Stomach (tissue), 9 donors: ENCODE results near the gene NRG3. TPM values are rescaled to one million over a fixed set of nuclear protein-coding genes. Genes with fewer than 3 reads are reported as not detected.

ENCODE experiments used
- DNase-seq, 2 donors: peaks; one replicate each; pipeline versions ENCODE4 v3.0.0 to v3.0.0-alpha.2; 2013 to 2019
- H3K27ac ChIP-seq, 5 donors: fragments of 200-600 bp in 4 of 5; sonication (generic) in 4 of 5; one replicate each; pipeline ENCODE4 v1.5.1; 2013 to 2019; ENCODE audit warnings: mild to moderate bottlenecking in 1 of 5, moderate library complexity in 1 of 5
- H3K27me3 ChIP-seq, 3 donors: fragments of 200-600 bp; sonication (generic); one replicate each; pipeline ENCODE4 v1.5.1; 2017 to 2019; ENCODE audit warnings: mixed run types in 1 of 3
- H3K36me3 ChIP-seq, 4 donors: fragments of 200-600 bp; sonication (generic); 1 replicate in 3 of 4; 2 replicates in 1 of 4; pipeline ENCODE4 v1.5.1; 2016 to 2019
- H3K4me1 ChIP-seq, 4 donors: fragments of 200-600 bp; sonication (generic); one replicate each; pipeline ENCODE4 v1.5.1; 2016 to 2019
- H3K4me3 ChIP-seq, 4 donors: fragments of 200-600 bp; sonication (generic) in 3 of 4; one replicate each; pipeline ENCODE4 v1.5.1; 2016 to 2019; ENCODE audit warnings: mild to moderate bottlenecking in 1 of 4
- H3K9me3 ChIP-seq, 4 donors: fragments of 200-600 bp; sonication (generic); one replicate each; pipeline ENCODE4 v1.5.1; 2016 to 2019
- EP300 ChIP-seq: sonication (generic); formaldehyde crosslinking; IDR thresholded peaks from one replicate; pipeline ENCODE4 v1.6.1; 2017; ENCODE audit warnings: antibody characterized with exemption
- POLR2A ChIP-seq, 4 donors: fragments of 450-650 bp; IDR thresholded peaks; one replicate each; pipeline ENCODE4 v1.6.1; 2016; ENCODE audit warnings: antibody characterized with exemption in 4 of 4, control low read depth in 2 of 4, mild to moderate bottlenecking in 1 of 4, moderate library complexity in 1 of 4
- POLR2AphosphoS5 ChIP-seq, 3 donors: sonication (generic); formaldehyde crosslinking; IDR thresholded peaks; one replicate each; pipeline ENCODE4 v1.6.1; 2016; ENCODE audit warnings: antibody characterized with exemption in 3 of 3
- WGBS, 5 donors: extraction: QIAGEN DNeasy Blood & Tissue Kit in 3 of 5; methylation state at CpG; one replicate each; pipeline versions ENCODE4 v1.1.5 to v1.1.7; 2013 to 2018; 5-methylcytosine and 5-hydroxymethylcytosine counted together
- intact Hi-C: fragments of 100-400 bp; cut with DNase I; formaldehyde crosslinking; loops from one replicate; pipeline ENCODE4 v1.15.1; 2023; ENCODE audit warnings: low total_unique reads
- polyA plus RNA-seq, 3 donors: library from polyadenylated mRNA; stranded (reverse); fragments of 200-250 nt; gene quantifications; one replicate each; pipeline ENCODE4 v1.2.3, GENCODE V29; 2013
- total RNA-seq, 5 donors: library from RNA; depleted of rRNA; stranded (reverse); fragments of >200 nt; gene quantifications; one replicate each; pipeline versions ENCODE4 v1.1.0 to v1.2.3, GENCODE V29; 2014 to 2016
- TF ChIP-seq, protein P1 (sequence below), 7 experiments: fragments of 450-650 bp in 4 of 7; fragments of 200-600 bp in 3 of 7; sonication (generic) in 3 of 7; IDR thresholded peaks; one replicate each; pipeline ENCODE4 v1.5.1; 2016 to 2019; ENCODE audit warnings: antibody characterized with exemption in 7 of 7, control low read depth in 2 of 7, mild to moderate bottlenecking in 1 of 7
- donor health status: healthy with polysubstance abuse.
- donor health status: Bipolar disorder and iron deficiency.
- donor health status: healthy.

NRG3 gene
- total and polyA plus RNA-seq, 8 donors: 0.08 to 2.5 (median 0.52) TPM; not detected in 4

DNA sequence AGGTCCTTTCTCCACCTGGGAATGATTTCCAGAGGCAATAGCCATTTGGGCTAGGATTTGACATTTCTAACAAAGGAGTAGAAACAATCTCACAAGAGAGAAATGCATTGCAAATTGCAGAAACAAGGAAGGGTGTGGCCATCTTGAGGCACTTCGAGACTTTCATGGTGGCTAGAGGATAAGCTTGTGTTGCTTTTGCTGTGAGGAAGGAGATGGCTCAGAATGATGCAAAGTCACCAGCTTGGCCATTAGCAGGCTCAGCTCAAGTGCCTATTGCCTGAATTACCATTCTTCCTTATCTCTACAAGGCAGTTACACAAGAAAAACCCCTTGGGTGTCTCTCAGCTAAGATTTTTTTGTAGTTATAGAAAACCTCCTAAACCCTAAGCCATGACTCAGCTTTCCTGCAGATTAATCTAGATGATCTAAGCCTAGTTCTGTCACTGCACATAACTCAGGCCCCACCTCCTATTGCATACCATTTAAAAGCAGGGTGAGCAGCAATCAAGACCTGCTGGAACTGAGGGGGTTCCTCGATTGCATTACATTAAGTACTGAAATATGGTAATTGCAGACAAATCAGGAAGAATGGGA lies 683.1 kb downstream of the NRG3 start:
- WGBS, 5 donors: 61 to 88% (median 75%) methylated on average over 2 of the region's 2 CpGs

DNA sequence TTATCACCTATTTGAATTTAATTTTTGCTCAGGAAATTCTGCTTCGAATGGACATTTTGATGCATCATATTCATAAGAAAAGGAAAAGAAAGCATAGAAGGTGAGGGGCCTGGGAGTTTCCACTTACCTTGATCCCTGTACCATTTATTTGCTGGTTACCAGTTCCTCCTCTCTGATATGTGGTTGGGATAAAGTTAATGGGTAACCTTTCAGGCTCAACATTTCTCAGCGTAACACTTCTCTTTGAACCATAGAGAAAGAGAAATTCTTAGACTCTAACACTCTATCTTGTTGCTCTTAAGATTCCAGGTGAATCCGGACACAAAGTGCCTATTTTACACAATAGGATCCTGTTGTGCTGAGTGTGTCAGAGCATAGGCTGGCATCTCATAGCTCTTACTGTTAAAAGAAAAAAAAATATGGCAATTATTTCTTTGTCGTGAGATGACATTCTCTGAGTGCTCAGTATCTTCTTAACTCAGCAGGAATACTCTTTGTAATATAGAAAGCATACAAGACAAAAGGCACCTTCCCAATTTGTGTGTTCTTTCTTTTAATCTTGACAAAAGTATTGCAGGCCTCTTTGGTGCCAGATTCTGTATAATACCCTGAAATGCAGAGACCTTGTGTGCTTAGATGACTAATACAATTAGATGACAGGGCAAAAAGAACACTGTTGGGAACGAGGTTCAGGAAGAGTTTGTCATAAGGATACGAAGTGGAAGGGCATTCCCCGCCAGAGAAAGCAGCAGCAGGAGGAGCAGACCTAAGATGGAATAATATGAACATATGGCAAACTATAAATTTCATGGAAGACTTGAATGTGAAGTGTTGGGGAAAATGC lies 689.6 kb downstream of the NRG3 start:
- no peak for TF ChIP-seq EP300
- no peak for TF ChIP-seq POLR2AphosphoS5 (IDR thresholded peaks at IDR 0.05)
- intact Hi-C loops: no loop called here
- WGBS, 5 donors: 76 to 85% (median 83%) methylated on average over 7 of the region's 7 CpGs
- DNase-seq: no peak
- Histone ChIP-seq H3K4me3 (no peak overlapping the region), H3K9me3 (no peaks in the 10 kb centered on the region), H3K27ac (no peak overlapping the region), H3K27me3 (no peaks in the 10 kb centered on the region), H3K36me3 (no peaks in the 10 kb centered on the region), H3K4me1 (no peaks in the 10 kb centered on the region)

More for the DNA sequence above, 683.1 kb downstream of the NRG3 start:
- Histone ChIP-seq H3K4me3 (no peak overlapping the region), H3K27ac (no peak overlapping the region), H3K9me3 (peaks cover 0 to 5% (median 0%) of the 10 kb centered on the region in 4 donors), H3K4me1 (no peaks in the 10 kb centered on the region), H3K36me3 (no peaks in the 10 kb centered on the region), H3K27me3 (no peaks in the 10 kb centered on the region)
- DNase-seq: no peak
- TF ChIP-seq EP300: no peak
- no peak for TF ChIP-seq POLR2A (IDR thresholded peaks at IDR 0.05)
- TF ChIP-seq, protein P1, sequence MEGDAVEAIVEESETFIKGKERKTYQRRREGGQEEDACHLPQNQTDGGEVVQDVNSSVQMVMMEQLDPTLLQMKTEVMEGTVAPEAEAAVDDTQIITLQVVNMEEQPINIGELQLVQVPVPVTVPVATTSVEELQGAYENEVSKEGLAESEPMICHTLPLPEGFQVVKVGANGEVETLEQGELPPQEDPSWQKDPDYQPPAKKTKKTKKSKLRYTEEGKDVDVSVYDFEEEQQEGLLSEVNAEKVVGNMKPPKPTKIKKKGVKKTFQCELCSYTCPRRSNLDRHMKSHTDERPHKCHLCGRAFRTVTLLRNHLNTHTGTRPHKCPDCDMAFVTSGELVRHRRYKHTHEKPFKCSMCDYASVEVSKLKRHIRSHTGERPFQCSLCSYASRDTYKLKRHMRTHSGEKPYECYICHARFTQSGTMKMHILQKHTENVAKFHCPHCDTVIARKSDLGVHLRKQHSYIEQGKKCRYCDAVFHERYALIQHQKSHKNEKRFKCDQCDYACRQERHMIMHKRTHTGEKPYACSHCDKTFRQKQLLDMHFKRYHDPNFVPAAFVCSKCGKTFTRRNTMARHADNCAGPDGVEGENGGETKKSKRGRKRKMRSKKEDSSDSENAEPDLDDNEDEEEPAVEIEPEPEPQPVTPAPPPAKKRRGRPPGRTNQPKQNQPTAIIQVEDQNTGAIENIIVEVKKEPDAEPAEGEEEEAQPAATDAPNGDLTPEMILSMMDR (IDR thresholded peaks at IDR 0.05): no peak
- no peak for TF ChIP-seq POLR2AphosphoS5 (IDR thresholded peaks at IDR 0.05)
- intact Hi-C loops: no loop called here

DNA sequence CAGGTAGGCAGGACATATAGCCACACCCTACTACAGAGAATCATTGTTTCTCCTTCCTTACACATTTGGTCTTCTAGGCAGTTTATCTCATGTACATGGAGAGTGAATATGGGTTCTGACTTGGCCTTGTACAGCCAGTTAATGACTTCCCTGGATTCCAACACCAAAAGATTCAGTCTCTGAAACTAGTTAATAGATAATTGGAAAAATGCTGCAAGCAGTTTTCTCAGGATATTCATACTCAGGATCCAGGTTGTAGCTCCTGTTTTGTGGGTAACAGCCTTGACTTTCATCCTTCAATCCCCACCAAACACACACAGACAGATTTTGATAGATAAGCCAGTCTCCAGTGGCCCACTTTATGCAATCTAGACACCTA lies 690.2 kb downstream of the NRG3 start:
- intact Hi-C loops: no loop called here
- TF ChIP-seq, protein P1 (IDR thresholded peaks at IDR 0.05): no peak
- no peak for TF ChIP-seq EP300
- no peak for TF ChIP-seq POLR2AphosphoS5 (IDR thresholded peaks at IDR 0.05)
- Histone ChIP-seq H3K36me3 (no peaks in the 10 kb centered on the region), H3K4me1 (no peaks in the 10 kb centered on the region), H3K4me3 (no peak overlapping the region), H3K9me3 (no peaks in the 10 kb centered on the region), H3K27ac (no peak overlapping the region), H3K27me3 (no peaks in the 10 kb centered on the region)
- DNase-seq: no peak

DNA sequence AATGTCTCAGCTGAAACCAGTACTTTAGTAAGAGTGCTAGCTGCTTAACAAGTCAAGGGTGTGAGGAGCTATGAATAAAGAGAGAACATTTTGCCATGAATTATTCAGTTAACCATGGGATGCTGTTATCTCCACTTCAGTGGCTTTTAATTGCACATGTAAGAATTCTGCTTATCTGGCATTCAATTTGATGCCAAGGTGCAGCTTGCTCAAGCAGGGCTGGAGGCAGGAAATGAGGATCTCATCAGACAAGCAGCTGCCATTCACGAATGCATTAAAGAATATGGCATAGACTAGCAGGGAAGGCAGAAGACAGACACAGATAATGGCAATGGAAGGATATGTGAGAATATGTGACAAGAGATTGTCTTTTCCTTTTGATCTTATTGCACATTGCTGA lies 697.8 kb downstream of the NRG3 start:
- 14 to 49% (median 24%) methylated on average over 1 of the region's 1 CpG for WGBS, 5 donors
- no peaks in the 10 kb centered on the region for H3K36me3 ChIP-seq
- no peak for TF ChIP-seq EP300
- TF ChIP-seq POLR2AphosphoS5 (IDR thresholded peaks at IDR 0.05): no peak
- TF ChIP-seq, protein P1 (IDR thresholded peaks at IDR 0.05): no peak
- TF ChIP-seq POLR2A (IDR thresholded peaks at IDR 0.05): no peak
- H3K27me3 ChIP-seq: no peaks in the 10 kb centered on the region
- H3K4me1 ChIP-seq: peaks cover 0 to 7% (median 0%) of the 10 kb centered on the region in 4 donors
- intact Hi-C loops: no loop called here
- no peaks in the 10 kb centered on the region for H3K9me3 ChIP-seq
- no peak overlapping the region for H3K4me3 ChIP-seq
- no peak overlapping the region for H3K27ac ChIP-seq
- DNase-seq: no peak

DNA sequence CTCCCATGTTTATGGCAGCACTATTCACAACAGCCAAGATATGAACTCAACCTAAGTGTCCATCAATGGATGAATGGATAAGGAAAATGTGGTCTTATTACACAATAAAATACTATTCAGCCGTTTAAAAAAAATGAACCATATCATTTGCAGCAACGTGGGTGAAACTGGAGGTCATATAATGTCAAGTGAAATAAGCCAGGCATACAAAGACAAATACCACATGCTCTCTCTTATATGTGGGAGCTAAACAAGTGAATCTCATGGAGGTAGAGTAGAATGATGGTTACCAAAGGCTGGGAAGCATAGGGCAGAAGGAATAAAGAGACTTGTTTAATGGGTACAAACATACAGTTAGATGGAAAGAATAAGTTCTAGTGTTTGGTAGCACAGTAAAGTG lies 699.1 kb downstream of the NRG3 start:
- Histone ChIP-seq H3K4me1 (peaks cover 0 to 7% (median 0%) of the 10 kb centered on the region in 4 donors), H3K9me3 (no peaks in the 10 kb centered on the region), H3K27me3 (no peaks in the 10 kb centered on the region), H3K27ac (no peak overlapping the region), H3K36me3 (no peaks in the 10 kb centered on the region), H3K4me3 (no peak overlapping the region)
- DNase-seq: no peak
- 34 to 54% (median 38%) methylated on average over 2 of the region's 2 CpGs for WGBS, 5 donors
- intact Hi-C loops: no loop called here
- TF ChIP-seq POLR2A (IDR thresholded peaks at IDR 0.05) (no peak), POLR2AphosphoS5 (IDR thresholded peaks at IDR 0.05) (no peak), EP300 (no peak)
- TF ChIP-seq, protein P1 (IDR thresholded peaks at IDR 0.05): no peak
